Muscle layer of colon (tissue), 2 donors: ENCODE measurements around the gene STRBP.
"Not testable (repeated sequence)": the region's sequence is repeated elsewhere in the genome, so short reads cannot be mapped to it uniquely, and the experiment has no call there.

Experiments
- H3K27ac ChIP-seq: one replicate; pipeline ENCODE4 v1.7.0; 2013; ENCODE audit warnings: low read depth, mild to moderate bottlenecking, low read length, moderate library complexity
- H3K27me3 ChIP-seq, 2 donors: one replicate each; pipeline ENCODE4 v1.7.0; 2013; ENCODE audit warnings: low read length in 2 of 2, mild to moderate bottlenecking in 2 of 2; ENCODE audit not compliant: insufficient read depth in 2 of 2, control insufficient read depth in 1 of 2
- H3K36me3 ChIP-seq: one replicate; pipeline ENCODE4 v1.7.0; 2013; ENCODE audit warnings: mild to moderate bottlenecking, low read length; ENCODE audit not compliant: insufficient read depth
- H3K4me1 ChIP-seq: one replicate; pipeline ENCODE4 v1.7.0; 2013; ENCODE audit warnings: mild to moderate bottlenecking, low read length; ENCODE audit not compliant: insufficient read depth
- H3K4me3 ChIP-seq, 2 donors: one replicate each; pipeline ENCODE4 v1.7.0; 2013; ENCODE audit warnings: low read length in 2 of 2, low read depth in 1 of 2, mild to moderate bottlenecking in 1 of 2, moderate library complexity in 1 of 2
- H3K9ac ChIP-seq: one replicate; pipeline ENCODE4 v1.7.0; 2013; ENCODE audit warnings: low read length
- H3K9me3 ChIP-seq: one replicate; pipeline ENCODE4 v1.7.0; 2013; ENCODE audit warnings: mild to moderate bottlenecking, low read length
- donor health status: abdominal sarcoma.
- donor health status: Adenocarcinoma of cecum.

STRBP gene

GRCh38 chr9:123302348-123303214, 34.2 kb upstream of the STRBP start:
- Histone ChIP-seq H3K27ac (no peak overlapping the region), H3K4me1 (no peaks in the 10 kb centered on the region), H3K9me3 (no peaks in the 10 kb centered on the region), H3K27me3 (no peaks in the 10 kb centered on the region), H3K9ac (no peak overlapping the region), H3K36me3 (no peaks in the 10 kb centered on the region), H3K4me3 (no peak overlapping the region)

GRCh38 chr9:123301936-123302335, 33.5 kb upstream of the STRBP start:
- not testable (repeated sequence) for H3K27me3 ChIP-seq, H3K27ac ChIP-seq, H3K36me3 ChIP-seq, H3K4me1 ChIP-seq, H3K9ac ChIP-seq, H3K4me3 ChIP-seq, H3K9me3 ChIP-seq

- Histone ChIP-seq H3K9me3 (no peaks in the 10 kb centered on the region), H3K4me1 (no peaks in the 10 kb centered on the region), H3K36me3 (no peaks in the 10 kb centered on the region), H3K27me3 (no peaks in the 10 kb centered on the region), H3K9ac (no peak overlapping the region), H3K27ac (no peak overlapping the region), H3K4me3 (no peak overlapping the region)
Measured at GRCh38 chr9:123300554-123300953, 32.2 kb upstream of the STRBP start.

GRCh38 chr9:123299558-123300126, 31.3 kb upstream of the STRBP start:
- Histone ChIP-seq H3K9ac (no peak overlapping the region), H3K36me3 (no peaks in the 10 kb centered on the region), H3K27ac (no peak overlapping the region), H3K4me3 (no peak overlapping the region), H3K4me1 (no peaks in the 10 kb centered on the region), H3K9me3 (no peaks in the 10 kb centered on the region), H3K27me3 (no peaks in the 10 kb centered on the region)

- Histone ChIP-seq H3K27me3 (no peaks in the 10 kb centered on the region), H3K36me3 (no peaks in the 10 kb centered on the region), H3K4me3 (no peak overlapping the region), H3K27ac (no peak overlapping the region), H3K9ac (no peak overlapping the region), H3K9me3 (no peaks in the 10 kb centered on the region), H3K4me1 (no peaks in the 10 kb centered on the region)
Measured at GRCh38 chr9:123296174-123296573, 27.8 kb upstream of the STRBP start.

- H3K27ac ChIP-seq = no peak overlapping the region
Measured at GRCh38 chr9:123291736-123292135, 23.4 kb upstream of the STRBP start.

GRCh38 chr9:123290764-123291163, 22.4 kb upstream of the STRBP start:
- Histone ChIP-seq H3K27ac (no peak overlapping the region), H3K9ac (no peak overlapping the region), H3K27me3 (no peaks in the 10 kb centered on the region), H3K9me3 (no peaks in the 10 kb centered on the region), H3K4me3 (no peak overlapping the region), H3K36me3 (no peaks in the 10 kb centered on the region), H3K4me1 (no peaks in the 10 kb centered on the region)

More at GRCh38 chr9:123291736-123292135, 23.4 kb upstream of the STRBP start:
- Histone ChIP-seq H3K4me3 (no peak overlapping the region), H3K9ac (no peak overlapping the region), H3K27me3 (no peaks in the 10 kb centered on the region), H3K36me3 (no peaks in the 10 kb centered on the region), H3K9me3 (no peaks in the 10 kb centered on the region), H3K4me1 (no peaks in the 10 kb centered on the region)

GRCh38 chr9:123287639-123288038, 19.3 kb upstream of the STRBP start:
- Histone ChIP-seq H3K9ac (no peak overlapping the region), H3K27me3 (no peaks in the 10 kb centered on the region), H3K36me3 (no peaks in the 10 kb centered on the region), H3K4me3 (no peak overlapping the region), H3K9me3 (no peaks in the 10 kb centered on the region), H3K27ac (no peak overlapping the region), H3K4me1 (peaks cover 5% of the 10 kb centered on the region)

- Histone ChIP-seq H3K36me3 (no peaks in the 10 kb centered on the region), H3K9ac (no peak overlapping the region), H3K4me3 (no peak overlapping the region), H3K4me1 (peaks cover 9% of the 10 kb centered on the region), H3K9me3 (no peaks in the 10 kb centered on the region), H3K27ac (no peak overlapping the region), H3K27me3 (no peaks in the 10 kb centered on the region)
Measured at GRCh38 chr9:123286324-123286723, 17.9 kb upstream of the STRBP start.

GRCh38 chr9:123284656-123285055, 16.3 kb upstream of the STRBP start:
- Histone ChIP-seq H3K36me3 (no peaks in the 10 kb centered on the region), H3K27me3 (no peaks in the 10 kb centered on the region), H3K27ac (no peak overlapping the region), H3K9me3 (no peaks in the 10 kb centered on the region), H3K4me1 (peaks cover 9% of the 10 kb centered on the region), H3K9ac (no peak overlapping the region), H3K4me3 (no peak overlapping the region)

GRCh38 chr9:123283455-123283854, 15.1 kb upstream of the STRBP start:
- Histone ChIP-seq H3K9me3 (no peaks in the 10 kb centered on the region), H3K4me1 (peaks cover 9% of the 10 kb centered on the region), H3K27me3 (no peaks in the 10 kb centered on the region), H3K9ac (no peak overlapping the region), H3K27ac (no peak overlapping the region), H3K36me3 (no peaks in the 10 kb centered on the region), H3K4me3 (no peak overlapping the region)

- no peaks in the 10 kb centered on the region for H3K27me3 ChIP-seq
- peaks cover 9% of the 10 kb centered on the region for H3K4me1 ChIP-seq
- no peaks in the 10 kb centered on the region for H3K36me3 ChIP-seq
- no peak overlapping the region for H3K4me3 ChIP-seq
- no peaks in the 10 kb centered on the region for H3K9me3 ChIP-seq
- peak overlapping the region; percentile 5 for H3K27ac ChIP-seq
- no peak overlapping the region for H3K9ac ChIP-seq
Measured at GRCh38 chr9:123283048-123283408, 14.6 kb upstream of the STRBP start.
